ENCODE data around the gene AHDC1. TPM values are rescaled to one million over a fixed set of nuclear protein-coding genes. Genes with fewer than 3 reads are reported as not detected.

Gene AHDC1
- total RNA-seq, 1 donor, result 14.6 TPM

GRCh38 chr1:27548136-27548853, 55.6 kb downstream of the AHDC1 start:
- DNase-seq (ENCODE audit: low read depth), result no peak
- H3K4me3 ChIP-seq (ENCODE audit: low read depth, low read length), result no peak overlapping the region
- no peak for TF ChIP-seq CTCF (IDR thresholded peaks at IDR 0.05; ENCODE audit: insufficient read depth, low read length)

GRCh38 chr1:27547220-27548116, 56.5 kb downstream of the AHDC1 start:
- H3K4me3 ChIP-seq (ENCODE audit: low read depth, low read length), result no peak overlapping the region
- no peak for TF ChIP-seq CTCF (IDR thresholded peaks at IDR 0.05; ENCODE audit: insufficient read depth, low read length)
- DNase-seq (ENCODE audit: low read depth), result no peak

DNA sequence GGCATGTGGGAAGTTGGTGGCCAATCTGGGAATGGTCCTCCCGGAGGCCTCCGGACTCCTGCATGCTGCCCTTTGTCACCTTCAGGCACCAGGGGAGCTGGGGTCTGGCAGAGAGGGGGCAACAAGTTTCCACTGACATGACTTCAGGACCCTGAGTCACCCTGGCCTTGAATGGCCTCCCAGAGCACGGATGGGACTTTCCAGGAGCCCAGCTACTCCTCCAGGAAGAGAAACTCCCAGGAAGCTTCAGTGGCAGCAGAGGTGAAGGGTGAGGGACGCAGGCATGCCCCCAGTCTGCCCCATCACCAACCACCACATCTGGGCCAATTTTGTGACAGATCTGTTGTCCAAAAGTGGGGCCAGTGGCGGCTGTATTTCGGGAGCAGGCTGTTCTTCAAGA, 58.1 kb downstream of the AHDC1 start:
- no peak overlapping the region for H3K4me3 ChIP-seq (ENCODE audit: low read depth, low read length)
- no peak for DNase-seq (ENCODE audit: low read depth)
- no peak for TF ChIP-seq CTCF (IDR thresholded peaks at IDR 0.05; ENCODE audit: insufficient read depth, low read length)

GRCh38 chr1:27545271-27545670, 58.7 kb downstream of the AHDC1 start:
- TF ChIP-seq CTCF (IDR thresholded peaks at IDR 0.05; ENCODE audit: insufficient read depth, low read length), result no peak
- no peak overlapping the region for H3K4me3 ChIP-seq (ENCODE audit: low read depth, low read length)
- peak; percentile 84 for DNase-seq (ENCODE audit: low read depth)

DNA sequence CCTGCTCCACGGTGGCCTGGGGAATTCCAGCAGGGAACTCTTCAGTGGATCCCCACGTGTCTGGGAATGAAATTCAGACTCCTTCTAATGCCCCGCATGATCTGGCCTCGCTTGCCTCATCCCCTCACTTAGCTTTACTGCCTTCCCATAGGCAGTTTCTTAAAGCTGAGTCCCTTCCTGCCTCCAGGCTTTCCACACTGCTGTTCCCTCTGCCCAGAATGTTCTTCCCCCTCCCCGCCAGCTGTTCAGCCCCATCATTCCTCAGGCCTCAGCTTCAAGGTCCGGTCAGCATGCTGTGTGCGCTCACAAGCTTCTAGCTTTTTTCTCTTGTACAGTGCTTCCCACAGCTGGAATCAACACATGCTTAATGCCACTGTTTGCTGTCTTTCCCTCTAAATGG, 59.1 kb downstream of the AHDC1 start:
- no peak for DNase-seq (ENCODE audit: low read depth)
- TF ChIP-seq CTCF (IDR thresholded peaks at IDR 0.05; ENCODE audit: insufficient read depth, low read length), result no peak
- no peak overlapping the region for H3K4me3 ChIP-seq (ENCODE audit: low read depth, low read length)

DNA sequence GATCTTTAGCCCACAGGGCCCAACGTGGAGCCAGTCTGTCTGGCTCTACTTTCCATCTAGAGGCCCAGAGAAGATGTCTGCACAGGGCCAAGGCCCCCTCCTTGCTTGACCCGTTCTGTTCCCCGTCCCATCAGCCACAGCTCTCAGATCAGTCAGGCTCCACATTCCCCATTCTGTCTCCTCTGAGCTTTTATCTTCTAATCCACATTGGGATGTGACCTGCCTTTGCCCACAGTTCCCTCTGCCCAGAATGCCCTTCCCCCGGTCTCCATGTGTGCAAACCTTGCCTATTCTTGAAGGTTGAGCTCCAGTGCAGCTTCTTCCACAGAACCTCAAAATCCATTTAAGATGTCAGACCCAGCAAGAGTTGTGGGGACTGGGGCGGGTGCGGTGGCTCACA, 60.7 kb downstream of the AHDC1 start:
- no peak overlapping the region for H3K4me3 ChIP-seq (ENCODE audit: low read depth, low read length)
- TF ChIP-seq CTCF (IDR thresholded peaks at IDR 0.05; ENCODE audit: insufficient read depth, low read length), result no peak
- no peak for DNase-seq (ENCODE audit: low read depth)

Data from fibroblast of the aortic adventitia (primary cell).